Right lobe of liver (tissue), 6 donors: ENCODE results near the gene ECI1. TPM values are rescaled to one million over a fixed set of nuclear protein-coding genes. Genes with fewer than 3 reads are reported as not detected.

Experiments
- ATAC-seq, 4 donors: fragments of 200-7000 bp; cut with Tn5 transposase; one replicate each; pipeline ENCODE4 v1.9.1; 2020; ENCODE audit warnings: mild to moderate bottlenecking in 4 of 4, moderate library complexity in 4 of 4
- DNase-seq, 3 donors: peaks; one replicate each; pipeline ENCODE4 v3.0.0-alpha.2; 2020
- H3K27ac ChIP-seq, 3 donors: fragments of 200-600 bp; one replicate each; pipeline ENCODE4 v1.8.0; 2022
- H3K27me3 ChIP-seq, 2 donors: fragments of 200-600 bp; one replicate each; pipeline ENCODE4 v1.8.0; 2022
- H3K36me3 ChIP-seq, 4 donors: fragments of 200-600 bp; sonication (generic) in 1 of 4; one replicate each; pipeline versions ENCODE4 v1.5.1 to v1.8.0; 2017 to 2022; ENCODE audit warnings: control low read depth in 1 of 4
- H3K4me1 ChIP-seq, 4 donors: fragments of 200-600 bp; sonication (generic) in 1 of 4; one replicate each; pipeline versions ENCODE4 v1.5.1 to v1.8.0; 2017 to 2022; ENCODE audit warnings: control low read depth in 1 of 4
- H3K4me3 ChIP-seq, 3 donors: fragments of 200-600 bp; one replicate each; pipeline ENCODE4 v1.8.0; 2022
- H3K9me3 ChIP-seq, 4 donors: fragments of 200-600 bp; sonication (generic) in 1 of 4; one replicate each; pipeline versions ENCODE4 v1.5.1 to v1.8.0; 2017 to 2022; ENCODE audit warnings: control low read depth in 1 of 4
- POLR2A ChIP-seq: fragments of 450-650 bp; IDR thresholded peaks from one replicate; pipeline ENCODE4 v1.6.1; 2017; ENCODE audit warnings: antibody characterized with exemption, mild to moderate bottlenecking
- WGBS: methylation state at CpG from one replicate; pipeline ENCODE4 v1.1.6; 2018; ENCODE audit warnings: low coverage, low lambda C conversion rate; ENCODE audit not compliant: insufficient coverage; ENCODE audit errors: missing lambda C conversion rate; 5-methylcytosine and 5-hydroxymethylcytosine counted together
- intact Hi-C, 2 donors: fragments of 100-400 bp; cut with DNase I; formaldehyde crosslinking; loops; one replicate each; pipeline versions ENCODE4 v1.11.2 to v1.14.1; 2022
- microRNA counts: library from miRNA; unstranded; fragments of <30 nt; microRNA quantifications from one replicate; lab custom pipeline; 2016
- microRNA-seq, 2 donors: library from miRNA; unstranded; fragments of <30 nt; microRNA quantifications; one replicate each; pipeline ENCODE4, GENCODE V29; 2019 to 2020
- small RNA-seq, 2 experiments: library from RNA; depleted of rRNA; stranded (forward); fragments of <200 nt; gene quantifications; one replicate each; pipeline ENCODE3, GENCODE V24; 2016
- total RNA-seq, 6 experiments: library from RNA; depleted of rRNA in 2 of 6; stranded (reverse); fragments of >200 nt in 2 of 6; fragmentation: NEBNext Ultra II Directional in 3 of 6; extraction: Animal tissue kit (Norgen Biotek cat#: 25700) in 3 of 6; gene quantifications; one replicate each; pipeline versions ENCODE4 v1.1.0 to v1.2.4, GENCODE V29; 2016 to 2023
- TF ChIP-seq, protein P1 (sequence below), 4 donors: fragments of 200-600 bp in 3 of 4; fragments of 450-650 bp in 1 of 4; IDR thresholded peaks; one replicate each; pipeline versions ENCODE4 v1.5.1 to v1.8.0; 2016 to 2022; ENCODE audit warnings: antibody characterized with exemption in 4 of 4, mild to moderate bottlenecking in 2 of 4
- donor health status: DM: no; HTN: yes; CAD: no.
- donor health status: DM: no; HTN: no; CAD: no.
- donor health status: DM: no; HTN: no; CAD: no.
- donor health status: DM: no; HTN: yes; CAD: no.
- donor health status: DM: no; HTN: yes; CAD: no.

Gene ECI1
- total RNA-seq, 6 experiments from 2014 or later = 68.1 to 150 (median 85.5) TPM

DNA sequence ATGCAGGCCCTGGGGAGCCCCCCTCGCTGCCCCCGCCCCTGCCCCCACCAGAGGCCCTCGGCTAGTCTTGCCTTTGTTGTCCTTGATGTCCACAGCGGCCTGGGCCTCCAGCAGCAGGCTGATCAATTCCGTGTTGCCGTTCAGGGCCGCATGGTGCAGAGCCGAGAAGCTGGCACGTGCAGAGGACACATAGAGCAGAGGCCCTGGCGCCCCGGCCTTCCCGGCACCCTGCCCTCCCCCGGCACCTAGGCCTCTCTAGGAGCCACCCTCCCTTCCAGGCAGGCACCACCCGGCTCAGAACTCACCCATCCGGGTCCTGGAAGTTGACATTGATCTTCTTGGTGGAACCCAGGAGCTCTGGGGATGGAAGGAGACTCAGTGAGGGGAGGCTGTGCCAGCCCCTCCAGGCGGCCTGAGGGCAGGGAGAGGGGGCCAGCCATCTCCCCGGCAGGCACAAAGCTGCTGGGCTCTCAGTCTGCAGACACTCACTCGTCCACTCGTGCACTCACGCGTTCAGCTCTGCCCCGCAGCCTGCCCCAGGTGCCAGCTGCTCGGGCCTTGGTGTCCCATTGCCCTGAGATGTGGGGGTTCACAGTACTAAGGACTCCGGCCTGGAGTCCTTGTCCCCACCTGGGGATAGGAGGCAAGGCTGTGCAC is 61.3 kb downstream of the ECI1 start:
- no peaks in the 10 kb centered on the region for H3K9me3 ChIP-seq
- no peak overlapping the region for H3K4me3 ChIP-seq
- TF ChIP-seq, protein P1, sequence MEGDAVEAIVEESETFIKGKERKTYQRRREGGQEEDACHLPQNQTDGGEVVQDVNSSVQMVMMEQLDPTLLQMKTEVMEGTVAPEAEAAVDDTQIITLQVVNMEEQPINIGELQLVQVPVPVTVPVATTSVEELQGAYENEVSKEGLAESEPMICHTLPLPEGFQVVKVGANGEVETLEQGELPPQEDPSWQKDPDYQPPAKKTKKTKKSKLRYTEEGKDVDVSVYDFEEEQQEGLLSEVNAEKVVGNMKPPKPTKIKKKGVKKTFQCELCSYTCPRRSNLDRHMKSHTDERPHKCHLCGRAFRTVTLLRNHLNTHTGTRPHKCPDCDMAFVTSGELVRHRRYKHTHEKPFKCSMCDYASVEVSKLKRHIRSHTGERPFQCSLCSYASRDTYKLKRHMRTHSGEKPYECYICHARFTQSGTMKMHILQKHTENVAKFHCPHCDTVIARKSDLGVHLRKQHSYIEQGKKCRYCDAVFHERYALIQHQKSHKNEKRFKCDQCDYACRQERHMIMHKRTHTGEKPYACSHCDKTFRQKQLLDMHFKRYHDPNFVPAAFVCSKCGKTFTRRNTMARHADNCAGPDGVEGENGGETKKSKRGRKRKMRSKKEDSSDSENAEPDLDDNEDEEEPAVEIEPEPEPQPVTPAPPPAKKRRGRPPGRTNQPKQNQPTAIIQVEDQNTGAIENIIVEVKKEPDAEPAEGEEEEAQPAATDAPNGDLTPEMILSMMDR (IDR thresholded peaks at IDR 0.05) = no peak
- TF ChIP-seq POLR2A = no peak
- no peaks in the 10 kb centered on the region for H3K36me3 ChIP-seq
- H3K27me3 ChIP-seq = peaks cover 0 to under 1% of the 10 kb centered on the region in 2 donors
- 36% methylated on average over 2 of the region's 24 CpGs for WGBS
- no peak for DNase-seq
- ATAC-seq = no peak
- H3K27ac ChIP-seq = no peak overlapping the region
- intact Hi-C loops = loop anchor here (10.0 kb wide), 1 partner anchor 315 kb away; no protein-coding TSS in a partner anchor
- no peaks in the 10 kb centered on the region for H3K4me1 ChIP-seq

MicroRNAs encoded within 50 kb of the gene (microRNA counts, 767-probe panel; counts per million panel counts)
- 237 counts per million for microRNA hsa-miR-940 (lab: Ali Mortazavi, UCI)

Small RNA genes within 50 kb of the gene (microRNA-seq; reads per million reads assigned to microRNA genes)
- gene MIR3677 (0 reads per million in 2 donors), gene MIR4717 (0 reads per million in 2 donors)

Small RNA genes within 50 kb of the gene (small RNA-seq; reads per million reads assigned to genes)
- gene MIR3677 (0 reads per million in 2 experiments), gene MIR4717 (0 reads per million in 2 experiments)

Other genes starting within 250 kb of the ECI1 start
- 10 to 100 TPM; 21.6 to 46.4 (median 25.0) TPM for gene ZNF598, start 241.8 kb downstream of the ECI1 start, total RNA-seq
- 10 to 100 TPM in 2 of 6 experiments, 1 to 10 TPM in 4; 2.7 to 12.3 (median 8.2) TPM for gene NPW, start 231.8 kb downstream of the ECI1 start, total RNA-seq
- 100 to 1,000 TPM; 129 to 284 (median 186) TPM for gene NHERF2, start 224.7 kb downstream of the ECI1 start, total RNA-seq
- gene NTHL1, start 203.8 kb downstream of the ECI1 start, total RNA-seq = 100 to 1,000 TPM in 1 of 6 experiments, 10 to 100 TPM in 5; 12.0 to 127 (median 42.6) TPM
- gene TSC2, start 203.6 kb downstream of the ECI1 start, total RNA-seq = 100 to 1,000 TPM in 1 of 6 experiments, 10 to 100 TPM in 5; 25.7 to 124 (median 59.4) TPM
- 10 to 100 TPM; 28.5 to 58.2 (median 42.8) TPM for gene PKD1, start 115.7 kb downstream of the ECI1 start, total RNA-seq
- gene RAB26, start 103.0 kb downstream of the ECI1 start, total RNA-seq = 10 to 100 TPM in 3 of 6 experiments, 1 to 10 TPM in 3; 3.8 to 14.6 (median 8.7) TPM
- gene TRAF7, start 95.8 kb downstream of the ECI1 start, total RNA-seq = 10 to 100 TPM; 40.9 to 56.2 (median 46.2) TPM
- gene CASKIN1, start 55.0 kb downstream of the ECI1 start, total RNA-seq = not detected
- 10 to 100 TPM; 13.1 to 51.0 (median 17.5) TPM for gene MLST8, start 46.1 kb downstream of the ECI1 start, total RNA-seq
- 1 to 10 TPM in 4 of 6 experiments, under 1 TPM in 2; 0.74 to 3.7 (median 2.0) TPM for gene BRICD5, start 40.7 kb downstream of the ECI1 start, total RNA-seq
- gene PGP, start 36.7 kb downstream of the ECI1 start, total RNA-seq = 10 to 100 TPM in 1 of 6 experiments, 1 to 10 TPM in 5; 3.8 to 14.2 (median 6.9) TPM
- gene E4F1, start 28.0 kb downstream of the ECI1 start, total RNA-seq = 10 to 100 TPM in 4 of 6 experiments, 1 to 10 TPM in 2; 8.9 to 11.3 (median 10.4) TPM
- 1 to 10 TPM in 1 of 6 experiments, under 1 TPM in 4, not detected in 1; 0.31 to 1.1 (median 0.40) TPM for gene DNASE1L2, start 15.1 kb downstream of the ECI1 start, total RNA-seq
- gene RNPS1, start 16.5 kb upstream of the ECI1 start, total RNA-seq = 10 to 100 TPM; 29.0 to 61.9 (median 38.9) TPM
- gene ABCA3, start 89.1 kb upstream of the ECI1 start, total RNA-seq = 1 to 10 TPM; 1.2 to 2.9 (median 2.1) TPM
- 1 to 10 TPM; 1.3 to 2.7 (median 1.7) TPM for gene CCNF, start 177.9 kb upstream of the ECI1 start, total RNA-seq
- gene TEDC2, start 208.5 kb upstream of the ECI1 start, total RNA-seq = 1 to 10 TPM in 3 of 6 experiments, under 1 TPM in 3; 0.35 to 2.8 (median 0.87) TPM
- 1 to 10 TPM in 4 of 6 experiments, under 1 TPM in 2; 0.39 to 2.1 (median 1.2) TPM for gene NTN3, start 219.7 kb upstream of the ECI1 start, total RNA-seq
- 10 to 100 TPM; 14.9 to 22.7 (median 17.5) TPM for gene TBC1D24, start 223.5 kb upstream of the ECI1 start, total RNA-seq